Measurements from ENCODE around the gene TRANK1. TPM values are rescaled to one million over a fixed set of nuclear protein-coding genes. Genes with fewer than 3 reads are reported as not detected.

The TRANK1 gene
- total and polyA plus RNA-seq, 4 experiments from 2014 or later = 9.6 to 155 (median 97.3) TPM

DNA sequence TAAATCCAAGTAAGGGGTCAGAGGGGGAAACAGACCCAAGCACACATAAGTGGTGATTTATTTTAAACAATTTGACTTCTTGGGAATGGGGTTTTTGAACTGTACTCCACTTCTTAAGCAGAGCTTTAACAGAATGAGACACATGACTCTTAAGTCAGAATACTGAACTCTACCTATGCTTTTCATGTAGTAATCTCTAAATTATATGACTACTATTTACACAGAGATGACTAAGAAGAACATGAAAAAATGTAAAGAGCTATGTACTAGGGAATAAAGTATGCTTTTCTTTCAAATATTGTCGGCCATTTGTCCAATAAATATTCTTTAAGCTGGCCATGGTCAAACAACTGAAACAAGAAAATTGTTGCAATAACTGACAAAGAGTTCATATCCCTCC, 35.2 kb downstream of the TRANK1 start:
- Histone ChIP-seq H3K4me1 (ENCODE audit: insufficient read depth, low read length) (peaks cover 64% of the 10 kb centered on the region), H3K9me3 (ENCODE audit: control insufficient read depth in 1 of 2, low read length in 2 of 2) (no peaks in the 10 kb centered on the region), H3K4me3 (ENCODE audit: low read length in 2 of 2) (no peak overlapping the region), H3K36me3 (ENCODE audit: insufficient read depth, low read length) (no peaks in the 10 kb centered on the region), H3K27ac (ENCODE audit: low read depth, low read length) (peak overlapping the region; percentile 88), H3K27me3 (ENCODE audit: insufficient read depth, low read length) (no peaks in the 10 kb centered on the region)
- DNase-seq = no peak
- H3K9me3 Mint-ChIP-seq = no peaks in the 10 kb centered on the region
- intact Hi-C loops (cut with micrococcal nuclease) = loop anchor here (2.0 kb wide), 1 partner anchor 33 kb away; no protein-coding TSS in a partner anchor
- peak overlapping the region in 5 of 7 donors; percentile 50 to 99 (median 89) for H3K27ac Mint-ChIP-seq
- peaks cover 43 to 65% (median 53%) of the 10 kb centered on the region in 4 donors for H3K4me1 Mint-ChIP-seq
- H3K36me3 Mint-ChIP-seq = peaks cover 6 to 22% of the 10 kb centered on the region in 2 donors
- no peaks in the 10 kb centered on the region for H3K27me3 Mint-ChIP-seq
- POLR2A ChIA-PET (ENCODE audit: partially characterized antibody) = interaction anchor here (1.5 to 6.3 kb wide), 6 partner anchors 14 to 83 kb away, joined by 4 to 59 read pairs (median 32); partner anchors contain the start of genes EPM2AIP1, MLH1 and TRANK1
- CTCF ChIA-PET (ENCODE audit: partially characterized antibody) = interaction anchor here (0.7 to 1.5 kb wide), 5 partner anchors 12 to 49 kb away, joined by 3 to 8 read pairs (median 5); partner anchors contain the start of gene TRANK1
- H3K4me3 Mint-ChIP-seq = no peak overlapping the region

DNA sequence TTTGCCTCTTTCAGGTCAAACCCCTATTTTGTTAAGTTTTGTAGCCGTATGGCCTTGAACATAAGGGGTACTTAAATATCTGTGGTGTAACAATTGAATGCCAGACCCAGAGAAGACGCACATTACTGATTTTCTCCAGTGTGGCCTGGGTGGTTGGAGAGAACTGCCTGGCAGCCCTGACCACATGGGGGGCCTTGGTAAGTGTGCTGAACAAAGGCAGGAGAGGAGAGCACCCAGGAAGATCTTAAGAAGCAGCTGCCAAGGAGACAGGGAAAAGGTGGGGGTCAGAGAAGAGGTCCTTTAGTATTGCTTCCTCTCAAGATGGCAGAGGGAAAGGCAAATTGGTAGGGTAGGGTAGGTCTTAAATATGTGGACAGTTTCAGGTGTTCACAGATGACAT, 35.7 kb downstream of the TRANK1 start:
- POLR2A ChIA-PET (ENCODE audit: partially characterized antibody) = interaction anchor here (1.5 to 6.3 kb wide), 6 partner anchors 14 to 83 kb away, joined by 4 to 59 read pairs (median 32); partner anchors contain the start of genes EPM2AIP1, MLH1 and TRANK1
- H3K27me3 ChIP-seq (ENCODE audit: insufficient read depth, low read length) = no peaks in the 10 kb centered on the region
- no peaks in the 10 kb centered on the region for H3K36me3 ChIP-seq (ENCODE audit: insufficient read depth, low read length)
- Mint-ChIP-seq H3K27me3 (no peaks in the 10 kb centered on the region), H3K36me3 (peaks cover 6 to 22% of the 10 kb centered on the region in 2 donors), H3K9me3 (no peaks in the 10 kb centered on the region), H3K4me3 (peak overlapping the region; percentile 93 to 99 (median 98)), H3K27ac (peak overlapping the region; percentile 89 to 99 (median 97)), H3K4me1 (peaks cover 43 to 67% (median 55%) of the 10 kb centered on the region in 4 donors)
- CTCF ChIA-PET (ENCODE audit: partially characterized antibody) = interaction anchor here (1.1 to 1.5 kb wide), 4 partner anchors 13 to 50 kb away, joined by 3 to 8 read pairs (median 5); partner anchors contain the start of gene TRANK1
- intact Hi-C loops (cut with micrococcal nuclease) = loop anchor here (2.0 kb wide), 1 partner anchor 32 kb away; no protein-coding TSS in a partner anchor
- no peaks in the 10 kb centered on the region for H3K9me3 ChIP-seq (ENCODE audit: control insufficient read depth in 1 of 2, low read length in 2 of 2)
- H3K4me1 ChIP-seq (ENCODE audit: insufficient read depth, low read length) = peaks cover 68% of the 10 kb centered on the region
- DNase-seq = no peak
- H3K27ac ChIP-seq (ENCODE audit: low read depth, low read length) = peak overlapping the region; percentile 88
- no peak overlapping the region for H3K4me3 ChIP-seq (ENCODE audit: low read length in 2 of 2)

- DNase-seq = no peak
- H3K9me3 ChIP-seq (ENCODE audit: control insufficient read depth in 1 of 2, low read length in 2 of 2) = no peaks in the 10 kb centered on the region
- POLR2A ChIA-PET (ENCODE audit: partially characterized antibody) = interaction anchor here (0.5 to 6.3 kb wide), 11 partner anchors 9 to 84 kb away, joined by 3 to 59 read pairs (median 4); partner anchors contain the start of genes EPM2AIP1, MLH1 and TRANK1
- peaks cover 71% of the 10 kb centered on the region for H3K4me1 ChIP-seq (ENCODE audit: insufficient read depth, low read length)
- Mint-ChIP-seq H3K36me3 (peaks cover 6 to 22% of the 10 kb centered on the region in 2 donors), H3K4me1 (peaks cover 42 to 66% (median 53%) of the 10 kb centered on the region in 4 donors), H3K4me3 (peak overlapping the region; percentile 93 to 99 (median 98)), H3K9me3 (no peaks in the 10 kb centered on the region), H3K27ac (peak overlapping the region; percentile 89 to 99 (median 97)), H3K27me3 (no peaks in the 10 kb centered on the region)
- H3K27me3 ChIP-seq (ENCODE audit: insufficient read depth, low read length) = no peaks in the 10 kb centered on the region
- H3K36me3 ChIP-seq (ENCODE audit: insufficient read depth, low read length) = no peaks in the 10 kb centered on the region
- intact Hi-C loops (cut with micrococcal nuclease) = loop anchor here (1.0 to 2.0 kb wide), 4 partner anchors 15 to 50 kb away; no protein-coding TSS in a partner anchor
- H3K27ac ChIP-seq (ENCODE audit: low read depth, low read length) = peak overlapping the region; percentile 88
- H3K4me3 ChIP-seq (ENCODE audit: low read length in 2 of 2) = peak overlapping the region; percentile 94
- CTCF ChIA-PET (ENCODE audit: partially characterized antibody) = interaction anchor here (1.1 to 8.8 kb wide), 7 partner anchors 9 to 84 kb away, joined by 3 to 100 read pairs (median 18); partner anchors contain the start of genes EPM2AIP1, MLH1 and TRANK1
These were observed 36.1 kb downstream of the TRANK1 start for GRCh38 chr3:36908647-36909180.

DNA sequence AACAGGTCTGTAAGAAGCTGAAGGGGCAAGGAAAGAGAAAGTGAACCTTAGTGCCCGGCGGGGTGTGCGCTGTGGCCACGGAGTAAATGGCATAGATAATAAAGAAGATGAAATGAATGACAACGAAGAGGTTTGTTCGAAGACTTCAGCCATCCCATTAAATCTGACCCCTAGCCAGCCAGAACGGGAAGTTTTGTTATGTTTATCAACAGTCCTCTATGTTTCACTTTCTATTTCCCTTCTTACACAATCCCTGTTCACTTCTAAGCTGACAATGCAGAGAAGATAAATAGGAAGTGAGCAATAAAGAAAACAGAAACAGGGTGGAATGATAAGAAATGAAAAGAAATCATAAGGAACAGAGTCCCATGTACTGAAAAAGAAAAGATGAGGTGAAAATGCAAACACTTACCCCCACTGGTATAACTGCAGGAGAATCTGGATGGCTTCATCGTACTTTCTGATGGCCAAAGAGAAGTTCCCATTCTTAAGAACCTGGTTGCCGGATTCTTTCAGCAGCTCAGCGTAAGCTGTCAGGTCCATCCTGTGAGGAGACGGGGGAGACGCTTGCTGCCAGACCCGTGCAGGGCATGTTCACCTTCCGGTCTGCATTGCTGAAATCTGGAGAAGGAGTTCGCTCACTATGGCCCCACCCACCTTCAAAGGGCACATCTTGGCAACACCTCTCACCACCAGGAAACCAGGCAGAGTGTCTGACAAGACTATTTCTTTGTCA, 36.8 kb downstream of the TRANK1 start:
- Histone ChIP-seq H3K27ac (ENCODE audit: low read depth, low read length) (peak overlapping the region; percentile 88), H3K4me1 (ENCODE audit: insufficient read depth, low read length) (peaks cover 74% of the 10 kb centered on the region), H3K4me3 (ENCODE audit: low read length in 2 of 2) (peak overlapping the region; percentile 94), H3K9me3 (ENCODE audit: control insufficient read depth in 1 of 2, low read length in 2 of 2) (no peaks in the 10 kb centered on the region), H3K36me3 (ENCODE audit: insufficient read depth, low read length) (no peaks in the 10 kb centered on the region), H3K27me3 (ENCODE audit: insufficient read depth, low read length) (no peaks in the 10 kb centered on the region)
- peak; percentile 66 to 86 (median 69) for DNase-seq
- H3K27ac Mint-ChIP-seq = peak overlapping the region; percentile 89 to 99 (median 97)
- H3K4me3 Mint-ChIP-seq = peak overlapping the region; percentile 93 to 99 (median 98)
- intact Hi-C loops (cut with micrococcal nuclease) = loop anchor here (1.0 to 2.0 kb wide), 4 partner anchors 15 to 50 kb away; no protein-coding TSS in a partner anchor
- CTCF ChIA-PET (ENCODE audit: partially characterized antibody) = interaction anchor here (0.7 to 8.8 kb wide), 14 partner anchors 9 to 84 kb away, joined by 3 to 100 read pairs (median 5); partner anchors contain the start of genes EPM2AIP1, MLH1 and TRANK1
- peaks cover 12 to 28% of the 10 kb centered on the region in 2 donors for H3K36me3 Mint-ChIP-seq
- POLR2A ChIA-PET (ENCODE audit: partially characterized antibody) = interaction anchor here (0.5 to 6.3 kb wide), 12 partner anchors 10 to 84 kb away, joined by 3 to 59 read pairs (median 4); partner anchors contain the start of genes EPM2AIP1, MLH1 and TRANK1
- no peaks in the 10 kb centered on the region for H3K9me3 Mint-ChIP-seq
- peaks cover 43 to 66% (median 53%) of the 10 kb centered on the region in 4 donors for H3K4me1 Mint-ChIP-seq
- no peaks in the 10 kb centered on the region for H3K27me3 Mint-ChIP-seq

DNA sequence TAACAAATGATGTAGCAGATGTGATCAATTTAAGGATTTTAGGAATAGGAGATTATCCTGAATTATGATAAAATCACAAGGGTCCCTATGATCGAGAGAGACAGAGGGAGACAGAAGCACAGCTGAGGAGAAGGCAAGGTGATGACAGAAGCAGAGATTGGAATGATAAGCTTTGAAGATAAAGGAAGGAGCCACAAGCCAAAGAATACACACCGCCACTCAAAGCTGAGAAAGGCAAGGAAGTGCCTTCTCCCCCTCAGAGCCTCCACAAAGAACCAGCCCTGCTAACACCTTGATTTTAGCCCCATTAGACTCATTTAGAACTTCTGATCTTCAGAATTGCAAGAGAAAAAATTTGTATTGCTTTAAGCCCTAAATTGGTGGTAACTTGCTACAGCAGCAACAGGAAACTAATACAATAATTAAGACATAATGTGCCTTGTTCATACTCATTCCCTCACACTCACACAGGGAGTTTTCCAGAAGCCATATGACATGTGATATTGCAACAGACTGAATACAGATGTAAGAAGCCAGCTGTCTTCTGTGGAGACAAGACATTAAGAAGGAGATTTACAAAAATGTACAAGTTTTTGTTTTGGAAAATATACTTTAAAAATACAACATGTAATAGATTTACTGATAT, 38.2 kb downstream of the TRANK1 start:
- Mint-ChIP-seq H3K4me3 (peak overlapping the region; percentile 84 to 99 (median 98)), H3K4me1 (peaks cover 49 to 68% (median 58%) of the 10 kb centered on the region in 4 donors), H3K27ac (peak overlapping the region; percentile 77 to 96 (median 94)), H3K36me3 (peaks cover 27 to 43% of the 10 kb centered on the region in 2 donors), H3K27me3 (no peaks in the 10 kb centered on the region), H3K9me3 (no peaks in the 10 kb centered on the region)
- Histone ChIP-seq H3K4me3 (ENCODE audit: low read length in 2 of 2) (peak overlapping the region; percentile 23 to 45), H3K27ac (ENCODE audit: low read depth, low read length) (peak overlapping the region; percentile 42), H3K9me3 (ENCODE audit: control insufficient read depth in 1 of 2, low read length in 2 of 2) (no peaks in the 10 kb centered on the region), H3K36me3 (ENCODE audit: insufficient read depth, low read length) (peaks cover 11% of the 10 kb centered on the region), H3K4me1 (ENCODE audit: insufficient read depth, low read length) (peaks cover 74% of the 10 kb centered on the region), H3K27me3 (ENCODE audit: insufficient read depth, low read length) (no peaks in the 10 kb centered on the region)
- intact Hi-C loops (cut with micrococcal nuclease) = no loop called here
- ChIA-PET POLR2A (ENCODE audit: partially characterized antibody) (interaction anchor here (1.0 to 6.3 kb wide), 13 partner anchors 11 to 86 kb away, joined by 3 to 59 read pairs (median 8); partner anchors contain the start of genes EPM2AIP1, MLH1 and TRANK1), CTCF (ENCODE audit: partially characterized antibody) (interaction anchor here (1.0 to 8.8 kb wide), 14 partner anchors 12 to 86 kb away, joined by 3 to 100 read pairs (median 5); partner anchors contain the start of genes EPM2AIP1, MLH1 and TRANK1)
- DNase-seq = peak; percentile 25 to 59 (median 34)

DNA sequence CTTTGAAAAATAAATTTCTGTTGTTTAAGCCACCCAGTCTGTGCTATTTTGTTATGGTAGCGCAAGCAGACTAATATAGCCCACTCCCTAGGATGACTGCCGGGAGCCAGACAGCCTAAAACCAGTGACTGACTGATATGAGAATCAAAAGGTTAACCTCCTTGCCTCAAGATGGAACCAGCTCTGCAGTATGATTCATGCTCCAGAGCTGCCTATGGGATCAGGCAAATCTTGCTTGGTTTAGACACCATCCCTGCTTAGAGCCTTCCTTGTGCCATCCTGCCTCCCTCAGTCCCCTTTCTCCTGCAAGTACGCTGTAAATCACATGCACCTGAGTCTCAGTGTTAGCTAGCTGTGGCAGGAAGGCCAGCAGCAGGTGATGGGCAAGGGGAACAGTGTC, 39.3 kb downstream of the TRANK1 start:
- H3K36me3 Mint-ChIP-seq = peaks cover 33 to 53% of the 10 kb centered on the region in 2 donors
- intact Hi-C loops (cut with micrococcal nuclease) = no loop called here
- no peaks in the 10 kb centered on the region for H3K27me3 Mint-ChIP-seq
- H3K4me3 Mint-ChIP-seq = peak overlapping the region; percentile 84 to 99 (median 98)
- ChIA-PET POLR2A (ENCODE audit: partially characterized antibody) (interaction anchor here (1.0 to 6.3 kb wide), 8 partner anchors 11 to 87 kb away, joined by 3 to 59 read pairs (median 10); partner anchors contain the start of genes EPM2AIP1, MLH1 and TRANK1), CTCF (ENCODE audit: partially characterized antibody) (interaction anchor here (0.8 to 8.8 kb wide), 11 partner anchors 11 to 87 kb away, joined by 3 to 100 read pairs (median 3); partner anchors contain the start of genes EPM2AIP1 and MLH1)
- DNase-seq = no peak
- Histone ChIP-seq H3K4me3 (ENCODE audit: low read length in 2 of 2) (peak overlapping the region; percentile 13 to 21), H3K9me3 (ENCODE audit: control insufficient read depth in 1 of 2, low read length in 2 of 2) (no peaks in the 10 kb centered on the region), H3K27ac (ENCODE audit: low read depth, low read length) (peak overlapping the region; percentile 42), H3K4me1 (ENCODE audit: insufficient read depth, low read length) (peaks cover 81% of the 10 kb centered on the region), H3K27me3 (ENCODE audit: insufficient read depth, low read length) (no peaks in the 10 kb centered on the region), H3K36me3 (ENCODE audit: insufficient read depth, low read length) (peaks cover 13% of the 10 kb centered on the region)
- no peaks in the 10 kb centered on the region for H3K9me3 Mint-ChIP-seq
- H3K4me1 Mint-ChIP-seq = peaks cover 56 to 79% (median 68%) of the 10 kb centered on the region in 4 donors
- peak overlapping the region; percentile 77 to 96 (median 94) for H3K27ac Mint-ChIP-seq
